Non-pigmented ciliary epithelial cell (primary cell): ENCODE results near the gene GPT2.
"Not testable (repeated sequence)": the region's sequence is repeated elsewhere in the genome, so short reads cannot be mapped to it uniquely, and the experiment has no call there.

ENCODE experiments used
- DNase-seq: peaks from one replicate; pipeline ENCODE4 v3.0.0-alpha.2; 2010; ENCODE audit warnings: low read depth

GPT2 gene

DNA sequence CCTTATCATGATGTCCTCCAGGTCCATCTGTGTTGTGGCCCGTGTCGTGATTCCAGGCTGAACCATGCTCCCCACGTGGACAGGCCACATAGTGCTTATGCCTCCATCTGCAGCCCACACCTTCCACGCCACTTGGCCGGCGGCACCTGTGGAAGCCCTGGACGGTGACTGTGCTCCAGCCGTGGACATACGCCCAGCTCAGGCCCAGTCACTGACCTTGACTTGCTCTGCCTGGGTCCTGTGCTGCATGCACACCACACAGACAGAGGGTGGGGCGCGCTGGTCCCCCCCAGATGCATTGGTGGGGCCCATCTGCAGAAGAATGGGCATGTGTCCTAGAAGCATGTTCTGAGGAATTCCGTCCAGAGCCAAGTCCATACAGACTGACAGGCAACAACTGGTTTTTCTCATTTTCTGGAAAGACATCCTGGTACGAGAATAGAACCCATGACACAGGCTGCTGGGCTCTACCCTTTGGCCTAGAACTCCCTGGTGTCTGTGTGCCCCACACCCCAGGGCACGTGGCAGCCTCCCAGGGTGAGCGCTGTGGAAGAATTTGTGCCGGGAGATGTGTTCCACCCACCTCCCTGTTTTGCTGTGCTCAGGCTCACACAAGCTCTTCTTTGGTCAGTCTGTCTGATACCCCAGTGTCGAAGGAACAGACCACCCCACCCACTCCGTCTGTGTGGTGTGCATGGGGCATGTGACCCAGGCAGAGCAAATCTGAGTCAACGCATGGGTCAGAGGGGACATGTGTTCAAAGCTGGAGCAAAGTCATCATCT is 39.5 kb downstream of the GPT2 start:
- no peak for DNase-seq

DNA sequence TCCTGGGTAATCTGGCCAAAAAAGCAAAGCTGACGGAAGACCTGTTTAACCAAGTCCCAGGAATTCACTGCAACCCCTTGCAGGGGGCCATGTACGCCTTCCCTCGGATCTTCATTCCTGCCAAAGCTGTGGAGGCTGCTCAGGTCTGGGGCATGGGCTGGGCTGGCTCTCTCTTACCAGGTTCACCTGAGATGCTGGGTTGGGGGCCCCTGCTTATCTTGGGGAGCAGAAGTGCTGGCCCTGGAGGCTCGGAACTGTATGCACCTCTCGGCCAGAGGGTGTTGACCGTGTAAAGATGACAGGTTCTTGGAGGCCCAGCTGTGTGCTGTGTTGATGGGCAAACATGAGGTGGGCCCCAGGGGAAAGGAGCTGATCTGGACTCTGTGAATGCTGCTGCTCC is 40.2 kb downstream of the GPT2 start:
- no peak for DNase-seq

DNA sequence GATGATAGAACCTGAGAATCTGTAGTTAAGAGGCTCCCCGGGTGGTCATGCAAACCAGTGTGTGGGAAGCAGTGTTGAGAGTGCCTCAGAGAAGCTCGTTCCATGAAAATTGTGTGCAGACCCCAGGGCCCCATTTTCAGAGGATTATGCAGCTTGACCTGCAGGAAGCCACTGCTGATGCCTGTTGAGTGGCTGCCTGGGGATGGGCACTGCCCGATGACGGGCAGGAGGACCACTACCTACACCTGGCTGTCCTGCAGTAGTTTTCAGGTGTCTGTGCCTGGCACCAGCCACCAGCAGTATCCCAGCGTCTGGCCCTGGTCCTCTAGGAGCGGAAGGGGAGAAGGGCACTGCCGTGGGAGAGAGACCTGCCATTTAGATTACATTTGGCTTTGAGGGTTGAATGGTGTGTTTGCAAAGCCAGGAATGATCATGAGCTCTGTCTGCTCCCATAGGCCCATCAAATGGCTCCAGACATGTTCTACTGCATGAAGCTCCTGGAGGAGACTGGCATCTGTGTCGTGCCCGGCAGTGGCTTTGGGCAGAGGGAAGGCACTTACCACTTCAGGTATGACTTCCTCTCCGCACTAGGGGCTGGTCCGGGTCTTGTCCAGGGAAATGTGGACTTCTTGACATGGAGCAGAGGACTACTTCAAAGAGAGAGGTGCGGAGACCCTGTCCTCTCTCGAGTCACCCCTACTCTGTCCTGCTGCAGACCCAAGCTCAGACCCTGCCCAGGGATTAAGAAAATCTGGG is 42.5 kb downstream of the GPT2 start:
- no peak for DNase-seq

DNA sequence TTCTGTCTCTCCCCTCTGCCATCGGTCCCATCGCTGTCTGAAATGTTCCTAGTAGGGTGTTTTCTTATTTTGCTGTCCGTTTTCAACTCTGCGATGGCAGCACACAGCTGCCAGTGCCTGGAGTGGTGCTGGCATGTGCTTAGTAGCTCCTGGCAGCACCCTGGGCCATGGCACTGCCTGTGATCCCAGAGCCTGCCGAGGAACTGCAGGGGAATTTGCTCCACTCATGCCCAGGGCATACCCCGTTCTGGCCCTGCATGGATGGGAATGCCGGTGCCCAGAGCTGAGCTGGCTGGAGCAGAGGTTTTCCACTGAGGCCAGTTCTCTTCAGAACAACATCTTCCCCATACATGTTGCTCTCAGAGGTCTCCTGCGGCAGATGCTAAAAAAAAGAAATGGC is 43.1 kb downstream of the GPT2 start:
- DNase-seq: no peak

DNA sequence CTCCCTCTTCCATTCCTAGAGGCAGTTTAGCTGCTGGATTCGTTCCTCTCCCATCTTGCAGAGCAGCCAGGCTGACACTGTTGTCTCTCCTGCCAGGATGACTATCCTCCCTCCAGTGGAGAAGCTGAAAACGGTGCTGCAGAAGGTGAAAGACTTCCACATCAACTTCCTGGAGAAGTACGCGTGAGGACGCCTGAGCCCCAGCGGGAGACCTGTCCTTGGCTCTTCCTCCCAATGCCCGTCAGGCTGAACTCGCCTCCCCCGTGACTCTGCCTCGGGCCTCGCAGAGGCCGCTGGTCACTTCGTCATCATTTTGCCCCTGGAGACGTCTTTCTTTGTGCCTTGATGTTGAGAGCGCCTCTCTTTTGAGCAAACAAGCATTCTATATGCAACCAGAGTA is 44.6 kb downstream of the GPT2 start:
- DNase-seq: no peak

DNA sequence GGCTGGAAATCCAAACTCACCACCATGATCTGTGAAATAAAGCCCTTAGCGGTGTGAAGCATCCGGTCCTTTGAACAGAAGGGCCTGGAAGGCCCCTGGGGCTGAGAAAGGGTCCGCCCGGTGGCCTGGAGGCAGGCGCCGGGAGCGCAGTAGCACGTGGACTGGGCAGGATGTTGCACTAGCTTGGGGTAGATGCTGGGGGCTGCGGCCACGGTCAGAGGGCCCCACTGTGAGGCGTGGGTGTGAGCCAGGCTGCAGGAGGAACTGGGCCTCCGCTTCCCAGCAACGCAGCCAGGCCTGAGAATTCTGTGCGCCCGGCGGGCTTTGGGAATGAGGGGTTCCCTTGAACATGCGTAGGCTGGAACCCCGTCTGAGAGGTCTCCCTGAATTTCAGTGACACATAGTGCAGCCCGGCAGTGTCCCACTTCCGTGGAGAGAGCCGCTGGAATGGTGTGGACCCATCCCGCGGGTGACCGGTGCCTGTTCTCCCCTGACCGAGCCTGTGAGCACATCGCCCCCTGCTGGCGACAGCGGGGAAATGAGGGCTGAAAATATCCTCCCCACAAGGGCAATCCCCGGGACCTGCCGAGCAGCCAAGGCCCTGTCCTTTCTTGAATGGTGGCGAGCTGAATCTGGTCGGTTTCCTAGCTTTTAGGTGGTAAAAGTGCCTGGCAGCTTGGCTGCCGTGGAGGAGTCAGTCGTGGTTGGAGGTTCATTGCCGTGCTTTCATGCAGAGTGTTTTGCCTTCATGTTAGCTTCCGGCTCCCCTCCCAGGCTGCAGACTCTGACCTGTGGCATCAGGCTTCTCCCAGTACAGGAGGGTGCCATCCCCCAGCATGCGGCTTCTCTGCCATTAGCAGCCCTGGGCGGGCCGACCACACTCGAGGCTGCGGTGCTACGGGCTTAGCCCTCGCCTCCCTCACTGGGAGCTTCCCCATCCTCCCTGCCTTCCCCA is 45.5 kb downstream of the GPT2 start:
- DNase-seq: peak; percentile 6

DNA sequence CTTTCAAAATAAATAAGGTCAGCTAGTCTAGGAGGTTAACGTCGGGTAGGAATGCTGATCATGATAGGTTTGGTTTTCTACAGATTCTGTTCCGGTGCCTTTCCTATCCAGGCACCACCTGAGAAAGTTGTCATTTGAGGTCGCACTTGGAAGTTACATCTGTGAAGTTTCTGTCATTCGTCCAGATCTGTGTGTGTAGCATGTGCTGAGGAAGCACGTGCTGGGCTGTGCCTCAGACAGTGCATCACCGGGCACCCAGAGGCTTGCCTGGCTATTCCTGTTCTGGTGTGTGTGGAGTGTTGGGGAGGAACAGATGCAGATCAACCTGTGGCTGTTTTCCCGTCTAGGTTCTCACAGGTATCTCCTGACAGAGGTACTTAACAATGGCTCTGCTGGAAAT is 46.7 kb downstream of the GPT2 start:
- DNase-seq: no peak

DNA sequence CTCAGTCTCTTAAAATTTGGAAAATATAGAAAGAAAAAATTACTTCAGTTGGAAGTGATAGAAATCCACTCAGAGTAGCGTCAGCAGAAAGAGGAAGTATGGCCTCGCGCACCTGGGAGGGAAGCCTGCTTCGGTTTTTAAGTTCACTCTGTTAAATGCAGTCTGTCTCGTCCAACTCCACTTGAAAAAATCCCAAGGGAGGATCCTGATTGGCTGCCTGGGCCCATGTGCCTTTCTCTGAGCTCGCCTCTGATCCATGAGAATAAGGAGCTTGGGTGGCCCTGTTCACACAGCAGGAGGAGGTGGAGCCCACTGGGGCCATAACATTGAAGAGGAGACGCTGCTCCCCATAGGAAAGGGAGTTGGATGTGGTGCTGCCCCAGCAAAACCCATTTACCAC is 48.6 kb downstream of the GPT2 start:
- no peak for DNase-seq

DNA sequence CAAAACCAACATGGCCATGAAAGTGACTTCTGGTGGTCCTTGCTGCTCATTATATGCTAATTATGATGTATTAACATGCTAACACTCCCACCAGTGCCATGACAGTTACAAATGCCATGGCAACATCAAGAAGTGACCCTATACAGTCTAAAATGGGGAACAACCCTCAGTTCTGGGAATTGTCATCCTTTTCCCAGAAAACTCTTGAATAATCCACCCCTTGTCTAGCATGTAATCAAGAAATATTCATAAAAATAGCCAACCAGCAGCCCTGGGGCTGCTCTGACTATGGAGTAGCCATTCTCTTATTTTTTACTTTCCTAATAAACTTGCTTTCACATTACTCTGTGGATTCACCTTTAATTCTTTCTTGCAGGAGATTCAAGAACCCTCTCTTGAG is 53.4 kb downstream of the GPT2 start:
- DNase-seq: no peak

DNA sequence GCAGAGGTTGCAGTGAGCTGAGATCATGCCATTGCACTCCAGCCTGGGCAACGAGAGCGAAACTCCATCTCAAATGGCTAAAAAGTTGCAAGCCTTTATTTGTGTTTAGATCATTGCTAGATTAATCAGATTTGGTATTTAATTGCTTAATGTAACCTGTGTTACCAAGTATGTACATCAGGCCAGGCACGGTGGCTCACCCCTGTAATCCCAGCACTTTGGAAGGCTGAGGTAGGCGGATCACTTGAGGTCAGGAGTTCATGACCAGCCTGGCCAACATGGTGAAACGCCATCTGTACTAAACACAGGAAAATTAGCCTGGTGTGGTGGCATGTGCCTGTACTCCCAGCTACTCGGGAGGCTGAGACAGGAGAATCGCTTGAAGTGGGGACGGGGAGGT is 60.6 kb downstream of the GPT2 start:
- not testable (repeated sequence) for DNase-seq

DNA sequence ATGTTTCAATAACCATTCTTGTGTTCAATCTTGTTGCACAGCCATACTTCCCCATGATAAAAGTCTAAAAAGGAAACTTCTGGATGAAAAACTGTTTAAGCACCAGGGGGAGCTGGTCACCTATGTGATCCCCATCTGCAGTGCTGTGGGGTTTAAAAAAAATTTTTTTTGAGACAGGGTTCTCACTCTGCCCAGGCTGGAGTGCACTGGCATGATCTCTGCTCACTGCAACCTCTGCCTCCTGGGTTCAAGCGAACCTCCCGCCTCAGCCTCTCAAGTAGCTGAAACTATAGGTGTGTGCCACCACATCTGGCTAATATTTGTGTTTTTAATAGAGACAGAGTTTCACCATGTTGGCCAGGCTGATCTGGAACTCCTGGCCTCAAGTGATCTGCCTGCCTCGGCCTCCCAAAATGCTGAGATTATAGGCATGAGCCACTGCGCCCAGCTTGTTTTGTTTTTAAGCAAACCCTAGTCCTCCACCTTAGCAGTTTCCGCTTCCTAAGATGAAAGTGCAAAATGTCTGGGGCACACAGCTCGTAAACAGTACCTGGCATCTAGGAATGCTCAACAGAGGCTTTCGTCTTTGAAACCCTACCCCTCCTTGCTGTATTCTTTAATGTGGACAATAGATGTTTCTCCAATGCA is 63.9 kb downstream of the GPT2 start:
- DNase-seq: peak; percentile 13

DNA sequence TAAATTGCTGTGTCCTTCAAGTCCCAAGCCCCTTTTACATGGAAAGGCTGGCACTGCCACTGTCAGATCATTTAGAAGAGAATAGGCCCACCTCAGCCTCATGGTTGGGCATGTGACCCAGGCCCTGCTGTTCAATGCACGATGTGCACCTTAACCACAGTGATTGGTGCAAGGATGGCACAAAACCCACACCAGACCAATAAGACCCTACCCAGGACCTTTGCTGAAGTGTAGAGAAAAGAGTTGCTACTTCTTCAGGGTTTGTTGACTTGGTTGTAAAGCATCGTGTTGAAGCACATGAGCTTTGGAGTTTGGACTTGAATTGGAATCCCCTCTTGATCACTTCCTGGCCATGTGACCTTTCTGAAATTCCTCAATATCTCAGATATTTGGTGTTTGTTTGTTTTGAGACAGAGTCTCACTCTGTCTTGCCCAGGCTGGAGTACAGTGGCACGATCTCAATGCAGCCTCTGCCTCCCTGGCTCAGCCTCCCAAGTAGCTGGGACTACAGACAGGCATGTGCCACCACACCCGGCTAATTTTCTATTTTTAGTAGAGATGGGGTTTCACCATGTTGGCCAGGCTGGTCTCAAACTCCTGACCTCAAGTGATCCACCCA is 64.5 kb downstream of the GPT2 start:
- DNase-seq: no peak

DNA sequence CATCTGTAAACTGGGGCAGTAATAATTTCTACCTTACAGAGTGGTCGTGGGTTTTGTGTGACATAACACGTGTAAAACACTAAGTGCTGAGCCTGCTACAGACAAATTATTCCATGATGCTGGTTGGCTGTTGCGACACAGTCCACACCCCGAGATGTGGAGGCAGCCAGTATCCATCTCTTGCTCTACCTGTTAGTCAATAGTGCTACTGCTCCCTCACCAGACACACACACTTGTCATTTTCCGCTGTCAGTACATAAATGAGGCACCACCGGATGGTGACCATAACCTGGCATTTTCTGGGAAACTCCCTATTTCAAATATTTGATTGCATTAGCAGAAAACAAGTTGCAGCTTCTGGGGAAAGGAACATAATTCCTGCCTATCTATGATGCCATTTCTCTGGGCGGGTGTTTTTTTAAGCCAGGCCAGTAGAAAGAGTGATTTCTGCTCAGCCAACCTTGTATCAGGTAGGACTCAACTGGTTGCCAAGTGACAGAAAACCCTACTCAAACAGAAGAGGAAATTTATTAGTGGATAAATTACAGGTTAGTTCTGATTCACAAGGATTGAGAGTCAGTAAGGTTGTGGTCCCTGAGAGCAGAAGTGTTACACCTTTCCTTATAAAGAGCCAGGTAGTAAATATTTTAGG is 65.2 kb downstream of the GPT2 start:
- no peak for DNase-seq

DNA sequence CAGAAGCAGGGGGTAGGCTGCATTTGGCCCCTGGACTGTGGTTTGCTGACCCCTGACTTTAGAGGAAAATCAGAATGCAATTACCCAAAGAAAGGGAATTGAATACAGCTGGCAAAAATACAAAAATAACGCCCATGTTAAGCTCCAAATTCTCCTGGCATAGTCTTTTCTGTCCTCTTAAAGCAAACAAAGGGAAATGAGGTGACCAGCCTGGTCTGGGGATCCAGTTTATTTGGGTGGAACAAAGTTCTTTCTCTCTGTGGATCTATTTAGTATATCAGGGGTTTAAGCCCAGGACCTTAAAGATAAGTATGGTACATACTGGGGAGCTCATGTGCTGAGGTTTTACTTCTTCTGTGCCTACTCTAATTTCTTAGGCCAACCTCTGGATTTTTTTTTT is 65.8 kb downstream of the GPT2 start:
- DNase-seq: no peak

DNA sequence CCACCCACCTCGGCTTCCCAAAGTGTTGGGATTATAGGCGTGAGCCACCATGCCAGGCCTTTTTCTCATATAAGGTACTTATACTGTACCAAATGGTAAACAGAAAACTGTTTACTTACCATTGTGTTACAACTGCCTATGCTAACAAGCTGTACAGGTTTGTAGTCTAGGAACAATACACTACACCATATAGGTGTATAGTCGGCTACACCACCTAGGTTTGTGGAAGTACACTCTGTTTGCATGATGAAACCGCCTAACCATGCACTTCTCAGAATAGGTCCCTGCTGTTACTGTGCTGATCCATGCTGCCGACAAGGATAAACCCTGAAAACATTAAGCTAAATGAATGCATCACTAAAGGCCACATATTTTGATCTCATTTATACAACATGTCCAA is 70.4 kb downstream of the GPT2 start:
- DNase-seq: no peak

DNA sequence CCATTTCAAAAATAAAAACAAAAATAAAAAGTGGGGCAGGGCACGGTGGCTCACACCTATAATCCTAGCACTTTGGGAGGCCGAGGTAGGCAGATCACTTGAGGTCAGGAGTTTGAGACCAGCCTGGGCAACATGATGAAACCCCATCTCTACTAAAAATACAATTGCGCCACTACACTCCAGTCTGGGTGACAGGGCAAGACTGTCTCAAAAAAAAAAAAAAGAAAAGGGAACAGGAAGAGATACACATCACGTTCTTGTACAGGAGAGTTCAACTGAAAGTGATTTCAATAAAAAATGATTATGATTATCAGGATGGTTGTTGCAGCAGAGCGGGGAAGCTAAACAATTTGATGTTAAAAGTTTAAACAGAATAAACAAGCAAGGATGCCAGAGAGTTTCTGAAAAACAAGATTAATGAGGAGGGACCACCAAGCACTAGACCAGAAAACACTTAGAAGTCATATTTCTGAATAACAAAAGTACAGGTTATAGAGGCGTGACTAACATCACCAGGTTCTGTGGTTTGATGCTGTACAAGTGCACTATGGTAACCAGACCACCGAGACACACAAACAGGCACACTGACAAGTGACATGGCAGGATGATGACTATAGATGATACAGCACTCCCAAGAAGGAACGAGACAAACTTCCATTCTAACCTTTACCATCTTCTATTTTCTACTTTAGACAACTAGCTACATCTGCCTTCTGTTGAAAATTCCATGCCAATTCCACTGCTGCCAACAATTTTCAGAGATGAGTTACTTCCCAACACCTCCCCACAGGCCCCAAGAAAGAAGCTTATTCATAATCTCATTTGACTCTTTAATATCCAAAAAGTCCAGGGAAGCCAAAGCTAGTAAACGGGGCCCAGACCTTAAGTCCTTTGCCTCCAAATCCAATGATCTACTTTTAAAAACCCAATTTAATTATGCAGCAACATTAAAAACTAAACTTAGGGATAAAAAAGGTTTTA is 77.5 kb downstream of the GPT2 start:
- no peak for DNase-seq

DNA sequence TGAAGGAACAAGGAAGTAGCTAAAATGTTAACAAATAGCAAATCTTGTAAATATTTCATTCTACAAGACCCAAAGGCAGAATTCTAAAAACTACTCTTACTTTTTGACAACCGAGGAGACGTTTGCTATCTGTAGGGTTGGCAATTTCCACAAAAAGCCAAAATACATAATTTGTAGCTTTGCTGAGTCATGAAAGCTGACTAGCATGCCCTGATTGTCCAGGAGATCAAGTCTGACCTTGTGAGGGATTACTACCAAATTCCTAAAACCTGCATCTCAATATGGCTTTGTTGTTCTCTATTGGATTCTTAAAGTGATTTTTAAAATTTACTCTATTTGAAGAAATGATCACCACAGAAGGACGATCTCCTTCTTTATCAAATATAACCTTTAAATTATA is 78.5 kb downstream of the GPT2 start:
- no peak for DNase-seq

DNA sequence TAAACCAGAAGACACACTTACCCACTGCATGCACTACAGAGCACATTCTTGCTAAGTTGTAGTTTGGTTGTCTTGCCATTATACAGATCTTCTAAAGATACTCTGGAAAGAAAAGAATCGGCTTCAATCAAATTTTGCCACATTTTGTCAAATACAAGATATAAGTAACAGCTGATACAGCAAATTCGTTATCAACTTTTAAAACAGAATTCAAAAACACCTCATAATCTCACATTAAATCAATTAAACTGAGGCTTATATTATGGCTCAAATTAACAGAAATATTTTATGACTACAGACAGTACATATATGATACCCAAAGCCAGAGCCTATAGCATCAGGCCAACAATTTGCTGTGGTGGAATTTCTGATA is 83.9 kb downstream of the GPT2 start:
- DNase-seq: no peak

DNA sequence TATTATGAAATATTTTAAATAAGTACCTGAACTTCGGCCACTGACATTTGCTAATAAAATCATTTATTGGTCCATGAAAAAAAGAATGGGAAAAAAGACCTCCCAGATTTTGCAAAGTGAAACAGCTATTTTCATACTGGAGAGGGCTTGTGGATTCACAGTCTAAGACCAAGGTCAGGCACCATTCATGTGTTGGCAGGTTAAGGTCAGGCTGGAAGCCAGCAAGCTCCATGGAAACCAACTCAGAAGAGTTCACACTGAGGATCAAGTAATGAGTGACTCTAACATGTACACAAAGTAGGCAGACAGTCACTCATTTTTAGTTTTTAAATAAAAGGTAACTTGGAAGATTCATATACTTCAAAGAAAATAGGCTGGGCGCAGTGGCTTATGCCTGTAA is 85.9 kb downstream of the GPT2 start:
- DNase-seq: no peak

DNA sequence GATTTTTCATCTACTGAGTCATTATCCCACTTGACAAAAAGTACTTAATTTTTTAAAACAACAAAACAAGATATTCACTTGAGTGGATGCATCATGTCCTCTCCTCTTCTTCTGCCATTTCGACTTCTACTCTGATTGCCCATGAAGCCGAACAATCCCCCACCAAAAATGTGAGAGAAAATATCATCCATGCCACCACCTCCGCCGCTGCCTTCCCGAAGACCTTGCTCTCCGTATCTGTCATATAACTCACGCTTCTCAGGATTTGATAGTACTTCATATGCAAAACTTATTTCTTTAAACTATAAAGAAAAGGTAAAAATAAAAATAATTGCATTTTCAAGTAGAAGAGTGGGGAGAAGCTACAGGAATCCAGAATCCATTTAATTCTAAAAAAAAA is 87.1 kb downstream of the GPT2 start:
- no peak for DNase-seq
